Activated naive CD8-positive, alpha-beta T cell (primary cell): ENCODE data around the gene BZW2.
A peak's percentile ranks its signal among the peaks of the same experiment; 100 is the strongest.

Source experiments
- H3K27ac Mint-ChIP-seq: one replicate; pipeline ENCODE4 v1.8.0; 2021; ENCODE audit warnings: mixed read lengths
- H3K27me3 Mint-ChIP-seq: one replicate; pipeline ENCODE4 v1.8.0; 2021; ENCODE audit warnings: mixed read lengths
- H3K36me3 Mint-ChIP-seq: one replicate; pipeline ENCODE4 v1.8.0; 2021; ENCODE audit warnings: mixed read lengths
- H3K4me1 Mint-ChIP-seq: one replicate; pipeline ENCODE4 v1.8.0; 2021; ENCODE audit warnings: low read depth, mixed read lengths
- H3K4me3 Mint-ChIP-seq: one replicate; pipeline ENCODE4 v1.8.0; 2021; ENCODE audit warnings: mild to moderate bottlenecking, mixed read lengths
- H3K9me3 Mint-ChIP-seq: one replicate; pipeline ENCODE4 v1.8.0; 2021; ENCODE audit warnings: low read depth, mixed read lengths

Gene BZW2

GRCh38 chr7:16634271-16634738, 11.7 kb upstream of the BZW2 start:
- Mint-ChIP-seq H3K27me3 (no peaks in the 10 kb centered on the region), H3K4me3 (no peak overlapping the region), H3K9me3 (no peaks in the 10 kb centered on the region), H3K36me3 (peaks cover 12% of the 10 kb centered on the region), H3K4me1 (peaks cover 6% of the 10 kb centered on the region), H3K27ac (no peak overlapping the region)

GRCh38 chr7:16636555-16637101, 9.4 kb upstream of the BZW2 start:
- H3K27ac Mint-ChIP-seq: no peak overlapping the region
- H3K27me3 Mint-ChIP-seq: no peaks in the 10 kb centered on the region
- H3K9me3 Mint-ChIP-seq: no peaks in the 10 kb centered on the region
- H3K4me1 Mint-ChIP-seq: peaks cover 7% of the 10 kb centered on the region
- no peak overlapping the region for H3K4me3 Mint-ChIP-seq
- peaks cover 14% of the 10 kb centered on the region for H3K36me3 Mint-ChIP-seq

- H3K27ac Mint-ChIP-seq: no peak overlapping the region
- H3K4me1 Mint-ChIP-seq: peaks cover 13% of the 10 kb centered on the region
- H3K4me3 Mint-ChIP-seq: no peak overlapping the region
- peaks cover 12% of the 10 kb centered on the region for H3K36me3 Mint-ChIP-seq
- no peaks in the 10 kb centered on the region for H3K9me3 Mint-ChIP-seq
- H3K27me3 Mint-ChIP-seq: no peaks in the 10 kb centered on the region
Observed at GRCh38 chr7:16637379-16637778, 8.6 kb upstream of the BZW2 start.

GRCh38 chr7:16638282-16639280, 7.4 kb upstream of the BZW2 start:
- H3K9me3 Mint-ChIP-seq: no peaks in the 10 kb centered on the region
- no peak overlapping the region for H3K4me3 Mint-ChIP-seq
- no peak overlapping the region for H3K27ac Mint-ChIP-seq
- H3K4me1 Mint-ChIP-seq: peaks cover 21% of the 10 kb centered on the region
- peaks cover 12% of the 10 kb centered on the region for H3K36me3 Mint-ChIP-seq
- no peaks in the 10 kb centered on the region for H3K27me3 Mint-ChIP-seq

- H3K36me3 Mint-ChIP-seq: peaks cover 11% of the 10 kb centered on the region
- H3K9me3 Mint-ChIP-seq: no peaks in the 10 kb centered on the region
- peaks cover 51% of the 10 kb centered on the region for H3K4me1 Mint-ChIP-seq
- peak overlapping the region; percentile 67 for H3K27ac Mint-ChIP-seq
- no peaks in the 10 kb centered on the region for H3K27me3 Mint-ChIP-seq
- peak overlapping the region; percentile 100 for H3K4me3 Mint-ChIP-seq
Observed at GRCh38 chr7:16644157-16644556, 1.8 kb upstream of the BZW2 start.

- Mint-ChIP-seq H3K4me1 (peaks cover 58% of the 10 kb centered on the region), H3K36me3 (peaks cover 11% of the 10 kb centered on the region), H3K27ac (peak overlapping the region; percentile 100), H3K4me3 (peak overlapping the region; percentile 100), H3K9me3 (no peaks in the 10 kb centered on the region), H3K27me3 (no peaks in the 10 kb centered on the region)
Observed at GRCh38 chr7:16644636-16645592, 1.1 kb upstream of the BZW2 start.

- Mint-ChIP-seq H3K36me3 (peaks cover 11% of the 10 kb centered on the region), H3K4me1 (peaks cover 71% of the 10 kb centered on the region), H3K27ac (peak overlapping the region; percentile 100)
Observed at GRCh38 chr7:16646472-16647072, 591 bp downstream of the BZW2 start.

GRCh38 chr7:16647435-16647960, 1.5 kb downstream of the BZW2 start:
- peak overlapping the region; percentile 95 for H3K27ac Mint-ChIP-seq
- peak overlapping the region; percentile 100 for H3K4me3 Mint-ChIP-seq
- H3K9me3 Mint-ChIP-seq: no peaks in the 10 kb centered on the region
- peaks cover 11% of the 10 kb centered on the region for H3K36me3 Mint-ChIP-seq
- H3K27me3 Mint-ChIP-seq: no peaks in the 10 kb centered on the region
- peaks cover 73% of the 10 kb centered on the region for H3K4me1 Mint-ChIP-seq

More at GRCh38 chr7:16646472-16647072, 591 bp downstream of the BZW2 start:
- Mint-ChIP-seq H3K27me3 (no peaks in the 10 kb centered on the region), H3K9me3 (no peaks in the 10 kb centered on the region), H3K4me3 (peak overlapping the region; percentile 100)

GRCh38 chr7:16648551-16648950, 2.6 kb downstream of the BZW2 start:
- Mint-ChIP-seq H3K36me3 (peaks cover 13% of the 10 kb centered on the region), H3K4me1 (peaks cover 76% of the 10 kb centered on the region), H3K4me3 (peak overlapping the region; percentile 100), H3K27me3 (no peaks in the 10 kb centered on the region), H3K27ac (no peak overlapping the region), H3K9me3 (no peaks in the 10 kb centered on the region)

- Mint-ChIP-seq H3K4me1 (peaks cover 72% of the 10 kb centered on the region), H3K27ac (no peak overlapping the region), H3K36me3 (peaks cover 13% of the 10 kb centered on the region), H3K27me3 (no peaks in the 10 kb centered on the region), H3K4me3 (peak overlapping the region; percentile 100), H3K9me3 (no peaks in the 10 kb centered on the region)
Observed at GRCh38 chr7:16649196-16649595, 3.2 kb downstream of the BZW2 start.

- peaks cover 69% of the 10 kb centered on the region for H3K4me1 Mint-ChIP-seq
- no peaks in the 10 kb centered on the region for H3K27me3 Mint-ChIP-seq
- peak overlapping the region; percentile 62 for H3K4me3 Mint-ChIP-seq
- H3K36me3 Mint-ChIP-seq: peaks cover 13% of the 10 kb centered on the region
- no peaks in the 10 kb centered on the region for H3K9me3 Mint-ChIP-seq
- no peak overlapping the region for H3K27ac Mint-ChIP-seq
Observed at GRCh38 chr7:16650266-16650665, 4.3 kb downstream of the BZW2 start.

GRCh38 chr7:16651396-16652239, 5.6 kb downstream of the BZW2 start:
- Mint-ChIP-seq H3K4me1 (peaks cover 77% of the 10 kb centered on the region), H3K27ac (no peak overlapping the region), H3K36me3 (peaks cover 16% of the 10 kb centered on the region), H3K9me3 (no peaks in the 10 kb centered on the region), H3K4me3 (peak overlapping the region; percentile 53), H3K27me3 (no peaks in the 10 kb centered on the region)

GRCh38 chr7:16652240-16652583, 6.2 kb downstream of the BZW2 start:
- H3K4me3 Mint-ChIP-seq: peak overlapping the region; percentile 8
- peaks cover 78% of the 10 kb centered on the region for H3K4me1 Mint-ChIP-seq

More at GRCh38 chr7:16652240-16652583, 6.2 kb downstream of the BZW2 start:
- no peak overlapping the region for H3K27ac Mint-ChIP-seq
- no peaks in the 10 kb centered on the region for H3K27me3 Mint-ChIP-seq
- H3K36me3 Mint-ChIP-seq: peaks cover 19% of the 10 kb centered on the region
- no peaks in the 10 kb centered on the region for H3K9me3 Mint-ChIP-seq
